ACC112 (cell line): ENCODE results near the gene OR6N2.

Source experiments
- H2AFZ ChIP-seq: fragments of 200-600 bp; sonication (generic); one replicate; pipeline ENCODE4 v1.6.0; 2017; ENCODE audit warnings: antibody characterized with exemption, low read length; ENCODE audit not compliant: unreplicated experiment
- H3K27ac ChIP-seq: fragments of 200-600 bp; sonication (generic); 2 replicates; pipeline ENCODE4 v1.5.1; 2014; ENCODE audit warnings: low read depth, mild to moderate bottlenecking, antibody characterized with exemption, low read length, moderate library complexity
- H3K27me3 ChIP-seq: fragments of 200-600 bp; sonication (generic); 2 replicates; pipeline ENCODE4 v1.6.1; 2014; ENCODE audit warnings: mild to moderate bottlenecking, antibody characterized with exemption, low read length, moderate library complexity, mixed read lengths; ENCODE audit not compliant: insufficient read depth
- H3K36me3 ChIP-seq: fragments of 200-600 bp; sonication (generic); 2 replicates; pipeline ENCODE4 v1.6.1; 2016; ENCODE audit warnings: mild to moderate bottlenecking, antibody characterized with exemption, low read length, moderate library complexity, mixed read lengths; ENCODE audit not compliant: insufficient read depth
- H3K4me1 ChIP-seq: fragments of 200-600 bp; sonication (generic); one replicate; pipeline ENCODE4 v1.6.1; 2016; ENCODE audit warnings: low read length, mixed read lengths; ENCODE audit not compliant: insufficient read depth, unreplicated experiment, control insufficient read depth
- H3K4me3 ChIP-seq: fragments of 200-600 bp; sonication (generic); 2 replicates; pipeline ENCODE4 v1.5.1; 2014; ENCODE audit warnings: mild to moderate bottlenecking, low read depth, low read length
- H3K79me2 ChIP-seq: fragments of 200-600 bp; sonication (generic); one replicate; pipeline ENCODE4 v1.6.0; 2016; ENCODE audit warnings: low read length; ENCODE audit not compliant: control insufficient read depth, unreplicated experiment, insufficient read depth

The OR6N2 gene

GRCh38 chr1:158781104-158781503 is at the start of gene OR6N2:
Gene OR6N2, minus strand, starts transcription at chr1:158781204. Its CDS starts 3,569 bp downstream, at chr1:158777635.
- no peak within 1 kb of the TSS for H3K4me3 ChIP-seq
- no peaks in the 10 kb centered on the region for H3K79me2 ChIP-seq
- H3K27ac ChIP-seq: no peak within 1 kb of the TSS
- no peak within 1 kb of the TSS for H2AFZ ChIP-seq
- no peaks in the 10 kb centered on the region for H3K4me1 ChIP-seq
- H3K27me3 ChIP-seq: no peaks in the 10 kb centered on the region
- no peaks in the 10 kb centered on the region for H3K36me3 ChIP-seq

GRCh38 chr1:158830074-158830677 is 49.2 kb upstream of the OR6N2 start:
- H2AFZ ChIP-seq: no peak overlapping the region
- no peak overlapping the region for H3K4me3 ChIP-seq
- H3K36me3 ChIP-seq: no peaks in the 10 kb centered on the region
- H3K27me3 ChIP-seq: no peaks in the 10 kb centered on the region
- H3K27ac ChIP-seq: no peak overlapping the region
- no peaks in the 10 kb centered on the region for H3K79me2 ChIP-seq
- H3K4me1 ChIP-seq: no peaks in the 10 kb centered on the region

- H3K36me3 ChIP-seq: no peaks in the 10 kb centered on the region
- H3K27me3 ChIP-seq: no peaks in the 10 kb centered on the region
- H2AFZ ChIP-seq: no peak overlapping the region
- no peaks in the 10 kb centered on the region for H3K79me2 ChIP-seq
- no peak overlapping the region for H3K27ac ChIP-seq
- no peak overlapping the region for H3K4me3 ChIP-seq
- no peaks in the 10 kb centered on the region for H3K4me1 ChIP-seq
These were observed 40.7 kb upstream of the OR6N2 start for GRCh38 chr1:158821723-158822122.

- no peak overlapping the region for H3K27ac ChIP-seq
- no peaks in the 10 kb centered on the region for H3K36me3 ChIP-seq
- no peaks in the 10 kb centered on the region for H3K79me2 ChIP-seq
- no peaks in the 10 kb centered on the region for H3K27me3 ChIP-seq
- no peaks in the 10 kb centered on the region for H3K4me1 ChIP-seq
- H2AFZ ChIP-seq: no peak overlapping the region
- H3K4me3 ChIP-seq: no peak overlapping the region
These were observed 38.7 kb upstream of the OR6N2 start for GRCh38 chr1:158819461-158820443.

GRCh38 chr1:158818975-158819431 is 38.0 kb upstream of the OR6N2 start:
- Histone ChIP-seq H2AFZ (no peak overlapping the region), H3K79me2 (no peaks in the 10 kb centered on the region), H3K27ac (no peak overlapping the region), H3K4me1 (no peaks in the 10 kb centered on the region), H3K4me3 (no peak overlapping the region), H3K36me3 (no peaks in the 10 kb centered on the region), H3K27me3 (no peaks in the 10 kb centered on the region)

GRCh38 chr1:158818560-158818959 is 37.6 kb upstream of the OR6N2 start:
- Histone ChIP-seq H2AFZ (no peak overlapping the region), H3K4me1 (no peaks in the 10 kb centered on the region), H3K79me2 (no peaks in the 10 kb centered on the region), H3K27ac (no peak overlapping the region), H3K27me3 (no peaks in the 10 kb centered on the region), H3K36me3 (no peaks in the 10 kb centered on the region), H3K4me3 (no peak overlapping the region)

- Histone ChIP-seq H3K79me2 (no peaks in the 10 kb centered on the region), H3K36me3 (no peaks in the 10 kb centered on the region), H3K27ac (no peak overlapping the region), H3K4me1 (no peaks in the 10 kb centered on the region), H3K27me3 (no peaks in the 10 kb centered on the region), H2AFZ (no peak overlapping the region), H3K4me3 (no peak overlapping the region)
These were observed 34.0 kb upstream of the OR6N2 start for GRCh38 chr1:158814970-158815369.

GRCh38 chr1:158813164-158813563 is 32.2 kb upstream of the OR6N2 start:
- Histone ChIP-seq H3K4me1 (no peaks in the 10 kb centered on the region), H3K4me3 (no peak overlapping the region), H2AFZ (no peak overlapping the region), H3K27me3 (no peaks in the 10 kb centered on the region), H3K79me2 (no peaks in the 10 kb centered on the region), H3K27ac (no peak overlapping the region), H3K36me3 (no peaks in the 10 kb centered on the region)

GRCh38 chr1:158812336-158812735 is 31.3 kb upstream of the OR6N2 start:
- H3K4me3 ChIP-seq: no peak overlapping the region
- no peak overlapping the region for H2AFZ ChIP-seq
- no peaks in the 10 kb centered on the region for H3K79me2 ChIP-seq
- H3K4me1 ChIP-seq: no peaks in the 10 kb centered on the region
- no peaks in the 10 kb centered on the region for H3K27me3 ChIP-seq
- H3K36me3 ChIP-seq: no peaks in the 10 kb centered on the region
- H3K27ac ChIP-seq: no peak overlapping the region

- Histone ChIP-seq H3K4me1 (no peaks in the 10 kb centered on the region), H3K79me2 (no peaks in the 10 kb centered on the region)
These were observed 29.3 kb upstream of the OR6N2 start for GRCh38 chr1:158810311-158810710.

GRCh38 chr1:158809862-158810261 is 28.9 kb upstream of the OR6N2 start:
- Histone ChIP-seq H3K27ac (no peak overlapping the region), H2AFZ (no peak overlapping the region), H3K4me1 (no peaks in the 10 kb centered on the region), H3K4me3 (no peak overlapping the region), H3K27me3 (no peaks in the 10 kb centered on the region), H3K79me2 (no peaks in the 10 kb centered on the region), H3K36me3 (no peaks in the 10 kb centered on the region)

More at GRCh38 chr1:158810311-158810710, 29.3 kb upstream of the OR6N2 start:
- H2AFZ ChIP-seq: no peak overlapping the region
- H3K27me3 ChIP-seq: no peaks in the 10 kb centered on the region
- no peak overlapping the region for H3K27ac ChIP-seq
- H3K4me3 ChIP-seq: no peak overlapping the region
- no peaks in the 10 kb centered on the region for H3K36me3 ChIP-seq
